Heart left ventricle (tissue), 16 donors: ENCODE results near the gene KCNJ9. TPM values are rescaled to one million over a fixed set of nuclear protein-coding genes. Genes with fewer than 3 reads are reported as not detected.
A peak's percentile ranks its signal among the peaks of the same experiment; 100 is the strongest.

ENCODE experiments used
- ATAC-seq, 4 donors: fragments of 200-7000 bp; cut with Tn5 transposase; one replicate each; pipeline ENCODE4 v1.9.1; 2020 to 2022; ENCODE audit warnings: moderate library complexity in 4 of 4, mild to moderate bottlenecking in 3 of 4, moderate number of reproducible peaks in 1 of 4
- DNase-seq, 5 donors: peaks; one replicate each; pipeline ENCODE4 v3.0.0-alpha.2; 2020
- H3K27ac ChIP-seq, 12 donors: fragments of 200-600 bp; sonication (generic) in 4 of 12; one replicate each; pipeline versions ENCODE4 v1.5.0 to v1.8.0; 2016 to 2022; ENCODE audit warnings: mild to moderate bottlenecking in 2 of 12
- H3K27me3 ChIP-seq, 9 donors: fragments of 200-600 bp; sonication (generic) in 2 of 9; one replicate each; pipeline versions ENCODE4 v1.5.1 to v1.8.0; 2016 to 2022; ENCODE audit warnings: mild to moderate bottlenecking in 3 of 9
- H3K36me3 ChIP-seq, 9 donors: fragments of 200-600 bp; sonication (generic) in 2 of 9; one replicate each; pipeline versions ENCODE4 v1.5.0 to v1.8.0; 2018 to 2022; ENCODE audit warnings: mild to moderate bottlenecking in 2 of 9
- H3K4me1 ChIP-seq, 12 donors: fragments of 200-600 bp; sonication (generic) in 4 of 12; one replicate each; pipeline versions ENCODE4 v1.5.0 to v1.8.0; 2016 to 2022; ENCODE audit warnings: mild to moderate bottlenecking in 3 of 12
- H3K4me3 ChIP-seq, 12 donors: fragments of 200-600 bp; sonication (generic) in 4 of 12; one replicate each; pipeline versions ENCODE4 v1.5.0 to v1.8.0; 2017 to 2022; ENCODE audit warnings: mild to moderate bottlenecking in 9 of 12, moderate library complexity in 4 of 12
- H3K9me3 ChIP-seq, 12 donors: fragments of 200-600 bp; sonication (generic) in 4 of 12; one replicate each; pipeline versions ENCODE4 v1.5.0 to v1.8.0; 2016 to 2022; ENCODE audit warnings: mild to moderate bottlenecking in 1 of 12
- POLR2A ChIP-seq, 2 donors: fragments of 450-650 bp; IDR thresholded peaks; one replicate each; pipeline ENCODE4 v1.6.1; 2017; ENCODE audit warnings: antibody characterized with exemption in 2 of 2, mild to moderate bottlenecking in 2 of 2, moderate library complexity in 2 of 2
- WGBS, 4 donors: extraction: QIAGEN DNeasy Blood & Tissue Kit in 2 of 4; methylation state at CpG; one replicate each; pipeline versions ENCODE4 v1.1.5 to v1.1.7; 2013 to 2018; 5-methylcytosine and 5-hydroxymethylcytosine counted together
- intact Hi-C, 10 donors: fragments of 100-400 bp; cut with DNase I; formaldehyde crosslinking; loops; one replicate each; pipeline versions ENCODE4 v1.11.1 to v1.14.2; 2022
- polyA plus RNA-seq, 2 donors: library from polyadenylated mRNA; stranded (reverse); fragments of 200-250 nt; gene quantifications; one replicate each; pipeline ENCODE4 v1.2.3, GENCODE V29; 2013
- total RNA-seq, 9 donors: library from RNA; depleted of rRNA in 2 of 9; stranded (reverse); fragments of >200 nt in 2 of 9; fragmentation: NEBNext Ultra II Directional in 3 of 9; extraction: Animal tissue kit (Norgen Biotek cat#: 25700) in 3 of 9; gene quantifications; one replicate each; pipeline versions ENCODE4 v1.1.0 to v1.2.4, GENCODE V29; 2016 to 2023
- TF ChIP-seq, protein P1 (sequence below), 12 donors: fragments of 200-600 bp; sonication (generic) in 4 of 12; IDR thresholded peaks; one replicate each; pipeline versions ENCODE4 v1.5.0 to v1.8.0; 2018 to 2022; ENCODE audit warnings: antibody characterized with exemption in 12 of 12, mild to moderate bottlenecking in 5 of 12
- donor health status: ischemic (EF 13 %, LVEDD 7.1; RV severe dilation, severe dysfunction).
- donor health status: healthy with polysubstance abuse.
- donor health status: DM: no; HTN: yes; CAD: no.
- donor health status: DM: no; HTN: no; CAD: no.
- donor health status: ischemic (EF 25% LVEDD 6.9; RV normal size, moderate dysfunction).
- donor health status: ischemic (EF 25% LVEDD 5.7; RV mildly dilated, moderate dysfunction).
- donor health status: healthy.
- donor health status: DM: yes; HTN: yes; CAD: no.
- donor health status: ischemic (EF 35%, LVEDD 5.7; RV mildly dilated, moderate dysfunction).
- donor health status: nonischemic (EF 11% LVEDD 7.7; RV severe dilation, severe dysfunction).
- donor health status: DM: yes; HTN: yes; CAD: no.
- donor health status: PGD.
- donor health status: ischemic (EF 29% LVEDD 5.4; RV normal size, mild dysfunction).
- donor health status: nonischemic (EF 23%, LVEDD 6.1; RV moderate dilation, normal function).

KCNJ9 gene
- total and polyA plus RNA-seq, 11 donors: 0.06 to 0.29 (median 0.08) TPM; not detected in 8

DNA sequence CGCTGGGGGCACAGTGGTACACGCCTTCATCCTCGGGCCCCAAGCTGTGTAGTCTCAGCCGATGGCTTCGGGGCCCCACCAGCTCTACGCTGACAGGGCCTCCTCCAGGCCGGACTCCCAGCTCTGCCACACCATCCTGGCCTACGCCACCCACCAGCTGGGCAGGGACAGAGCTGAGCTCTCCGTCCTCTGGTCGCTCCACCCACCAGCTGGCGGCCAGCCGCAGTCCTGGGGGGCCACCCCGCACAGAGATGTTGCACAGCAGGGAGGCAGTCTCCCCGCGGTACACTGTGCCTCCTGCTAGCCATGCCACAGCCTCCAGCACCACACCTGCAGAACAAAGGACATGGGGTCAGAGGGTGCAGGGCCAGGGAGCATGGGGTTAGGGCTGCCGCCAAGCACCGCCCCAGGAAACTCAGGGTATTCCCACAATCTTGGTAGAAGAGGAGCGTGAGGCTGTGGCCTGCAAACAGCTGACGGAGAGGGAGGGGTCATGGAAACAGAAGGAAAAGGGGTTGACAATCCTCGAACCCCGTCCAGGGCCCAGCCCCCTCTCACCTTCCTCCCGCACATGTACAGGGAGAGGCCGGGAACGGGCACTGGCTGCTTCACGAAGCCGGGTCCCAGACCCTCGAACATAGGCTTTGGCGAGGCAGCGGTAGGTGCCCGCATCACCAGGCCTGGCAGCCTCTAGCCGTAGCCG, 11.2 kb downstream of the KCNJ9 start:
- no peak overlapping the region for H3K4me3 ChIP-seq
- peaks cover 1 to 18% (median 7%) of the 10 kb centered on the region in 12 donors for H3K4me1 ChIP-seq
- WGBS, 4 donors: 94 to 97% (median 95%) methylated on average over 24 to 32 of the region's 32 CpGs
- intact Hi-C loops: loop anchor here in 1 of 10 donors (10.0 kb wide), 1 partner anchor 282 kb away; no protein-coding TSS in a partner anchor
- H3K27ac ChIP-seq: no peak overlapping the region
- peaks cover 0 to 54% (median 24%) of the 10 kb centered on the region in 9 donors for H3K36me3 ChIP-seq
- ATAC-seq (peak in 1 of 4 donors; percentile 1), DNase-seq (no peak)
- H3K9me3 ChIP-seq: no peaks in the 10 kb centered on the region
- TF ChIP-seq, protein P1, sequence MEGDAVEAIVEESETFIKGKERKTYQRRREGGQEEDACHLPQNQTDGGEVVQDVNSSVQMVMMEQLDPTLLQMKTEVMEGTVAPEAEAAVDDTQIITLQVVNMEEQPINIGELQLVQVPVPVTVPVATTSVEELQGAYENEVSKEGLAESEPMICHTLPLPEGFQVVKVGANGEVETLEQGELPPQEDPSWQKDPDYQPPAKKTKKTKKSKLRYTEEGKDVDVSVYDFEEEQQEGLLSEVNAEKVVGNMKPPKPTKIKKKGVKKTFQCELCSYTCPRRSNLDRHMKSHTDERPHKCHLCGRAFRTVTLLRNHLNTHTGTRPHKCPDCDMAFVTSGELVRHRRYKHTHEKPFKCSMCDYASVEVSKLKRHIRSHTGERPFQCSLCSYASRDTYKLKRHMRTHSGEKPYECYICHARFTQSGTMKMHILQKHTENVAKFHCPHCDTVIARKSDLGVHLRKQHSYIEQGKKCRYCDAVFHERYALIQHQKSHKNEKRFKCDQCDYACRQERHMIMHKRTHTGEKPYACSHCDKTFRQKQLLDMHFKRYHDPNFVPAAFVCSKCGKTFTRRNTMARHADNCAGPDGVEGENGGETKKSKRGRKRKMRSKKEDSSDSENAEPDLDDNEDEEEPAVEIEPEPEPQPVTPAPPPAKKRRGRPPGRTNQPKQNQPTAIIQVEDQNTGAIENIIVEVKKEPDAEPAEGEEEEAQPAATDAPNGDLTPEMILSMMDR (IDR thresholded peaks at IDR 0.05): no peak
- no peak for TF ChIP-seq POLR2A (IDR thresholded peaks at IDR 0.05)
- H3K27me3 ChIP-seq: no peaks in the 10 kb centered on the region

DNA sequence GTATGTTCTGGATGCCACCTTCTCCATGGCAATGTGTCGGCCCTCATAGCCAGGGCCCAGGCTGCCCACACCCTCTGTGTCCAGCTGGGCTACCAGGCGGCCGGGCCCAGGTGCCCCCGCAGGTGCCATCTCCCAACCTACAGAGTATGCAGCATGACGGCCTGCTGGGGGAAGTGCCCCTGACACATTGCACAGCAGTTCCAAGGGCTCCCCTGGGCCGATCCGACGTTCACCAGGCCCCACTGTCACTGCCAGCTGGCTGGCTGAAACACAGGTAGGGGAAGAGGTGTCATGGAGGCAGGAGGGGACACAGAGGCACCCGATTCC, 11.7 kb downstream of the KCNJ9 start:
- DNase-seq: no peak
- 70 to 84% (median 80%) methylated on average over 7 to 9 of the region's 9 CpGs for WGBS, 4 donors
- TF ChIP-seq, protein P1 (IDR thresholded peaks at IDR 0.05): no peak
- TF ChIP-seq POLR2A (IDR thresholded peaks at IDR 0.05): no peak
- no peak overlapping the region for H3K4me3 ChIP-seq
- peaks cover 0 to 54% (median 24%) of the 10 kb centered on the region in 9 donors for H3K36me3 ChIP-seq
- no peak for ATAC-seq
- no peaks in the 10 kb centered on the region for H3K9me3 ChIP-seq
- H3K27ac ChIP-seq: no peak overlapping the region
- intact Hi-C loops: loop anchor here in 1 of 10 donors (10.0 kb wide), 1 partner anchor 282 kb away; no protein-coding TSS in a partner anchor
- peaks cover 7 to 23% (median 12%) of the 10 kb centered on the region in 12 donors for H3K4me1 ChIP-seq
- no peaks in the 10 kb centered on the region for H3K27me3 ChIP-seq

DNA sequence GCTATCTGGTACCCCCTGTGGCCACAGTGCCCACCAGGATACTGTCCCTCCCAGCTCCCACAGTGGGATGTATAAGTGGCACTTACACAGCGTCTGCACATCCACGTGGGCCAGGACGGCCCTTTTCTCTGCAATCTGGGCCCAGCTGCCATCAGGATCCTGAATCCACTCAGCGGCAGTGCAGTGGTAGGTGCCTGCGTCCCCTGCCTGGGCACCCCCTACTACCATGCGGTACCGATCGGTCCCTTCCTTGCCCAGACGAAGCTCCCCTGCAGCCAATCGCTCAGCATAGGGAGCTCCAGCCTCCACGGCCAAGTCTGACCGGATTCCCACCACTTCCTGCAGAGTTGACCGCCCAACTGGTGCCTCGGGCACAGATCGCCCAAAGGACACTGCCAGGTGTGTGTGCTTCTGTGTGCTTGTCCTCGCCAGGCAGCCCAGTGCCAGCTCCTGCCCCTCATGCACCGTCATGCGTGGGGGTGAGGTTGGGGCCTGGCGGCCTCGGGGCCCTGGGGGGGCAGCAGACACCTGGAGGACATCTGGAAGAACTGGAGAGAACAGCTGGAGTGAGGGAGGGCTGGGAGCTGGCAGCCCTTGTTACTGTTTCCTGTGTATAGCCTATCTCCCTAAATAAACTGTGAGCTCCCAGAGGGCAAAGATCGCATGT, 12.4 kb downstream of the KCNJ9 start:
- DNase-seq: peak in 1 of 5 donors; percentile 36
- no peaks in the 10 kb centered on the region for H3K27me3 ChIP-seq
- H3K27ac ChIP-seq: peak overlapping the region in 1 of 12 donors; percentile 2
- H3K4me1 ChIP-seq: peaks cover 7 to 24% (median 14%) of the 10 kb centered on the region in 12 donors
- WGBS, 4 donors: 84 to 88% (median 86%) methylated on average over 15 to 21 of the region's 21 CpGs
- TF ChIP-seq POLR2A (IDR thresholded peaks at IDR 0.05): no peak
- TF ChIP-seq, protein P1 (IDR thresholded peaks at IDR 0.05): no peak
- ATAC-seq: no peak
- no peaks in the 10 kb centered on the region for H3K9me3 ChIP-seq
- no peak overlapping the region for H3K4me3 ChIP-seq
- intact Hi-C loops: loop anchor here in 1 of 10 donors (10.0 kb wide), 1 partner anchor 281 kb away; no protein-coding TSS in a partner anchor
- peaks cover 0 to 53% (median 22%) of the 10 kb centered on the region in 9 donors for H3K36me3 ChIP-seq

DNA sequence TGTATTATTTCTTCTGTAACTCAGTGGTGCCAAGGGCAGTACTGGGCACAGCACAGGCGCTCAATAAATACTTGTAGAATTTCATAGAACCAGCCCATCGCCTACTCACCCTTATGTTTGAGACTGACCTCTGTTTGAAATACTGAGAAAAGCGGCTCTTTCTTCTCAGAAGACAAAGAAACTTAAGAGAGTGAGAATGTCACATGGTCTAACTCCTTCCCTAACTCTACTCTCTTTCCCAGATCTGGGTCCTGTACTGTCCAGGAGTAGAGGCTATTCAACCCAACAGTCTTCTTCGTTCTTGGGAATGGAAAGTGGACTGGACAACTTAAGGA, 12.9 kb downstream of the KCNJ9 start:
- no peak overlapping the region for H3K4me3 ChIP-seq
- peaks cover 7 to 27% (median 16%) of the 10 kb centered on the region in 12 donors for H3K4me1 ChIP-seq
- peak overlapping the region in 1 of 12 donors; percentile 2 for H3K27ac ChIP-seq
- intact Hi-C loops: loop anchor here in 1 of 10 donors (10.0 kb wide), 1 partner anchor 281 kb away; no protein-coding TSS in a partner anchor
- DNase-seq (no peak), ATAC-seq (no peak)
- 83 to 90% (median 88%) methylated on average over 4 of the region's 4 CpGs for WGBS, 4 donors
- TF ChIP-seq POLR2A (IDR thresholded peaks at IDR 0.05): no peak
- TF ChIP-seq, protein P1 (IDR thresholded peaks at IDR 0.05): no peak
- H3K36me3 ChIP-seq: peaks cover 0 to 48% (median 21%) of the 10 kb centered on the region in 9 donors
- H3K9me3 ChIP-seq: no peaks in the 10 kb centered on the region
- H3K27me3 ChIP-seq: no peaks in the 10 kb centered on the region
